ENCODE measurements around the gene TLE4.

GRCh38 chr9:79638806-79639205 is 67.0 kb downstream of the TLE4 start:
- no peak for TF ChIP-seq CTCF (IDR thresholded peaks at IDR 0.05; ENCODE audit: insufficient read depth, low read depth, low read length)
- TF ChIP-seq EZH2 (IDR thresholded peaks at IDR 0.05; ENCODE audit: insufficient read depth, low read length): no peak
